Heart left ventricle (tissue), 16 donors: ENCODE measurements around the gene DYNC1H1. TPM values are rescaled to one million over a fixed set of nuclear protein-coding genes. Genes with fewer than 3 reads are reported as not detected.

Experiments
- ATAC-seq, 4 donors: fragments of 200-7000 bp; cut with Tn5 transposase; one replicate each; pipeline ENCODE4 v1.9.1; 2020 to 2022; ENCODE audit warnings: moderate library complexity in 4 of 4, mild to moderate bottlenecking in 3 of 4, moderate number of reproducible peaks in 1 of 4
- DNase-seq, 5 donors: peaks; one replicate each; pipeline ENCODE4 v3.0.0-alpha.2; 2020
- H3K27ac ChIP-seq, 12 donors: fragments of 200-600 bp; sonication (generic) in 4 of 12; one replicate each; pipeline versions ENCODE4 v1.5.0 to v1.8.0; 2016 to 2022; ENCODE audit warnings: mild to moderate bottlenecking in 2 of 12
- H3K27me3 ChIP-seq, 9 donors: fragments of 200-600 bp; sonication (generic) in 2 of 9; one replicate each; pipeline versions ENCODE4 v1.5.1 to v1.8.0; 2016 to 2022; ENCODE audit warnings: mild to moderate bottlenecking in 3 of 9
- H3K36me3 ChIP-seq, 9 donors: fragments of 200-600 bp; sonication (generic) in 2 of 9; one replicate each; pipeline versions ENCODE4 v1.5.0 to v1.8.0; 2018 to 2022; ENCODE audit warnings: mild to moderate bottlenecking in 2 of 9
- H3K4me1 ChIP-seq, 12 donors: fragments of 200-600 bp; sonication (generic) in 4 of 12; one replicate each; pipeline versions ENCODE4 v1.5.0 to v1.8.0; 2016 to 2022; ENCODE audit warnings: mild to moderate bottlenecking in 3 of 12
- H3K4me3 ChIP-seq, 12 donors: fragments of 200-600 bp; sonication (generic) in 4 of 12; one replicate each; pipeline versions ENCODE4 v1.5.0 to v1.8.0; 2017 to 2022; ENCODE audit warnings: mild to moderate bottlenecking in 9 of 12, moderate library complexity in 4 of 12
- H3K9me3 ChIP-seq, 12 donors: fragments of 200-600 bp; sonication (generic) in 4 of 12; one replicate each; pipeline versions ENCODE4 v1.5.0 to v1.8.0; 2016 to 2022; ENCODE audit warnings: mild to moderate bottlenecking in 1 of 12
- CTCF ChIP-seq, 12 donors: fragments of 200-600 bp; sonication (generic) in 4 of 12; IDR thresholded peaks; one replicate each; pipeline versions ENCODE4 v1.5.0 to v1.8.0; 2018 to 2022; ENCODE audit warnings: antibody characterized with exemption in 12 of 12, mild to moderate bottlenecking in 5 of 12
- POLR2A ChIP-seq, 2 donors: fragments of 450-650 bp; IDR thresholded peaks; one replicate each; pipeline ENCODE4 v1.6.1; 2017; ENCODE audit warnings: antibody characterized with exemption in 2 of 2, mild to moderate bottlenecking in 2 of 2, moderate library complexity in 2 of 2
- WGBS, 4 donors: extraction: QIAGEN DNeasy Blood & Tissue Kit in 2 of 4; methylation state at CpG; one replicate each; pipeline versions ENCODE4 v1.1.5 to v1.1.7; 2013 to 2018; 5-methylcytosine and 5-hydroxymethylcytosine counted together
- intact Hi-C, 10 donors: fragments of 100-400 bp; cut with DNase I; formaldehyde crosslinking; loops; one replicate each; pipeline versions ENCODE4 v1.11.1 to v1.14.2; 2022
- polyA plus RNA-seq, 2 donors: library from polyadenylated mRNA; stranded (reverse); fragments of 200-250 nt; gene quantifications; one replicate each; pipeline ENCODE4 v1.2.3, GENCODE V29; 2013
- total RNA-seq, 9 donors: library from RNA; depleted of rRNA in 2 of 9; stranded (reverse); fragments of >200 nt in 2 of 9; fragmentation: NEBNext Ultra II Directional in 3 of 9; extraction: Animal tissue kit (Norgen Biotek cat#: 25700) in 3 of 9; gene quantifications; one replicate each; pipeline versions ENCODE4 v1.1.0 to v1.2.4, GENCODE V29; 2016 to 2023
- donor health status: ischemic (EF 13 %, LVEDD 7.1; RV severe dilation, severe dysfunction).
- donor health status: healthy with polysubstance abuse.
- donor health status: DM: no; HTN: yes; CAD: no.
- donor health status: DM: no; HTN: no; CAD: no.
- donor health status: ischemic (EF 25% LVEDD 6.9; RV normal size, moderate dysfunction).
- donor health status: ischemic (EF 25% LVEDD 5.7; RV mildly dilated, moderate dysfunction).
- donor health status: healthy.
- donor health status: DM: yes; HTN: yes; CAD: no.
- donor health status: ischemic (EF 35%, LVEDD 5.7; RV mildly dilated, moderate dysfunction).
- donor health status: nonischemic (EF 11% LVEDD 7.7; RV severe dilation, severe dysfunction).
- donor health status: DM: yes; HTN: yes; CAD: no.
- donor health status: PGD.
- donor health status: ischemic (EF 29% LVEDD 5.4; RV normal size, mild dysfunction).
- donor health status: nonischemic (EF 23%, LVEDD 6.1; RV moderate dilation, normal function).

DYNC1H1 gene
- total and polyA plus RNA-seq, 11 donors, result 164 to 942 (median 553) TPM

GRCh38 chr14:102066041-102066451, 101.7 kb downstream of the DYNC1H1 start:
- DNase-seq, result no peak

GRCh38 chr14:102071283-102071998, 107.1 kb downstream of the DYNC1H1 start:
- Histone ChIP-seq H3K4me1 (peaks cover 0 to 5% (median 0%) of the 10 kb centered on the region in 12 donors), H3K9me3 (peaks cover 0 to 6% (median 0%) of the 10 kb centered on the region in 12 donors), H3K36me3 (no peaks in the 10 kb centered on the region), H3K27me3 (no peaks in the 10 kb centered on the region), H3K27ac (no peak overlapping the region), H3K4me3 (no peak overlapping the region)
- intact Hi-C loops, result no loop called here
- no peak for DNase-seq
- no peak for ATAC-seq
- TF ChIP-seq POLR2A (IDR thresholded peaks at IDR 0.05) (no peak), CTCF (IDR thresholded peaks at IDR 0.05) (no peak)
- 58 to 70% (median 62%) methylated on average over 10 of the region's 10 CpGs for WGBS, 4 donors

More at GRCh38 chr14:102066041-102066451, 101.7 kb downstream of the DYNC1H1 start:
- peaks cover 0 to 11% (median 1%) of the 10 kb centered on the region in 12 donors for H3K4me1 ChIP-seq
- H3K4me3 ChIP-seq, result no peak overlapping the region
- no peaks in the 10 kb centered on the region for H3K36me3 ChIP-seq
- WGBS, 4 donors, result 83 to 87% (median 85%) methylated on average over 11 to 12 of the region's 12 CpGs
- TF ChIP-seq CTCF (IDR thresholded peaks at IDR 0.05) (no peak), POLR2A (IDR thresholded peaks at IDR 0.05) (no peak)
- no peak for ATAC-seq
- no peak overlapping the region for H3K27ac ChIP-seq
- peaks cover 0 to 6% (median 0%) of the 10 kb centered on the region in 12 donors for H3K9me3 ChIP-seq
- H3K27me3 ChIP-seq, result no peaks in the 10 kb centered on the region
- intact Hi-C loops, result loop anchor here in 1 of 10 donors (10.0 kb wide), 1 partner anchor 249 kb away; the partner anchor contains the start of gene ZNF839

GRCh38 chr14:102074415-102074964, 110.1 kb downstream of the DYNC1H1 start:
- Histone ChIP-seq H3K9me3 (no peaks in the 10 kb centered on the region), H3K36me3 (peaks cover 0 to 17% (median 14%) of the 10 kb centered on the region in 9 donors), H3K27me3 (no peaks in the 10 kb centered on the region), H3K4me3 (no peak overlapping the region), H3K4me1 (peaks cover 0 to 12% (median 0%) of the 10 kb centered on the region in 12 donors), H3K27ac (no peak overlapping the region)
- ATAC-seq (no peak), DNase-seq (no peak)
- TF ChIP-seq POLR2A (IDR thresholded peaks at IDR 0.05), result no peak
- TF ChIP-seq CTCF (IDR thresholded peaks at IDR 0.05), result no peak
- intact Hi-C loops, result no loop called here
- WGBS, 4 donors, result 95 to 96% (median 95%) methylated on average over 4 of the region's 4 CpGs

GRCh38 chr14:102075155-102075554, 110.8 kb downstream of the DYNC1H1 start:
- intact Hi-C loops, result no loop called here
- H3K27me3 ChIP-seq, result no peaks in the 10 kb centered on the region
- no peak overlapping the region for H3K4me3 ChIP-seq
- no peaks in the 10 kb centered on the region for H3K9me3 ChIP-seq
- H3K4me1 ChIP-seq, result peaks cover 0 to 12% (median 0%) of the 10 kb centered on the region in 12 donors
- no peak for TF ChIP-seq CTCF (IDR thresholded peaks at IDR 0.05)
- TF ChIP-seq POLR2A (IDR thresholded peaks at IDR 0.05), result no peak
- DNase-seq, result no peak
- H3K27ac ChIP-seq, result no peak overlapping the region
- WGBS, 4 donors, result 88 to 92% (median 90%) methylated on average over 4 of the region's 4 CpGs
- ATAC-seq, result no peak
- peaks cover 0 to 24% (median 21%) of the 10 kb centered on the region in 9 donors for H3K36me3 ChIP-seq
